ENCODE data around the gene DMKN. TPM values are rescaled to one million over a fixed set of nuclear protein-coding genes. Genes with fewer than 3 reads are reported as not detected.

Gene DMKN
- polyA plus RNA-seq, 1 experiment = 1.3 TPM

- Histone ChIP-seq H3K9me3 (ENCODE audit: control insufficient read depth, insufficient read depth, low read length) (no peaks in the 10 kb centered on the region), H3K27me3 (ENCODE audit: control insufficient read depth, insufficient read depth, low read length) (no peaks in the 10 kb centered on the region), H3K27ac (ENCODE audit: low read depth, low read length) (no peak overlapping the region), H3K4me3 (ENCODE audit: low read depth, low read length) (no peak overlapping the region)
- no peak for DNase-seq (ENCODE audit: low read depth, low spot score)
- ChIA-PET POLR2A (no interaction called here), CTCF (no interaction called here)
- TF ChIP-seq, protein P1, sequence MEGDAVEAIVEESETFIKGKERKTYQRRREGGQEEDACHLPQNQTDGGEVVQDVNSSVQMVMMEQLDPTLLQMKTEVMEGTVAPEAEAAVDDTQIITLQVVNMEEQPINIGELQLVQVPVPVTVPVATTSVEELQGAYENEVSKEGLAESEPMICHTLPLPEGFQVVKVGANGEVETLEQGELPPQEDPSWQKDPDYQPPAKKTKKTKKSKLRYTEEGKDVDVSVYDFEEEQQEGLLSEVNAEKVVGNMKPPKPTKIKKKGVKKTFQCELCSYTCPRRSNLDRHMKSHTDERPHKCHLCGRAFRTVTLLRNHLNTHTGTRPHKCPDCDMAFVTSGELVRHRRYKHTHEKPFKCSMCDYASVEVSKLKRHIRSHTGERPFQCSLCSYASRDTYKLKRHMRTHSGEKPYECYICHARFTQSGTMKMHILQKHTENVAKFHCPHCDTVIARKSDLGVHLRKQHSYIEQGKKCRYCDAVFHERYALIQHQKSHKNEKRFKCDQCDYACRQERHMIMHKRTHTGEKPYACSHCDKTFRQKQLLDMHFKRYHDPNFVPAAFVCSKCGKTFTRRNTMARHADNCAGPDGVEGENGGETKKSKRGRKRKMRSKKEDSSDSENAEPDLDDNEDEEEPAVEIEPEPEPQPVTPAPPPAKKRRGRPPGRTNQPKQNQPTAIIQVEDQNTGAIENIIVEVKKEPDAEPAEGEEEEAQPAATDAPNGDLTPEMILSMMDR (IDR thresholded peaks at IDR 0.05; ENCODE audit: low read depth, low read length) = no peak
These were observed 52.4 kb downstream of the DMKN start for GRCh38 chr19:35461060-35461459.

DNA sequence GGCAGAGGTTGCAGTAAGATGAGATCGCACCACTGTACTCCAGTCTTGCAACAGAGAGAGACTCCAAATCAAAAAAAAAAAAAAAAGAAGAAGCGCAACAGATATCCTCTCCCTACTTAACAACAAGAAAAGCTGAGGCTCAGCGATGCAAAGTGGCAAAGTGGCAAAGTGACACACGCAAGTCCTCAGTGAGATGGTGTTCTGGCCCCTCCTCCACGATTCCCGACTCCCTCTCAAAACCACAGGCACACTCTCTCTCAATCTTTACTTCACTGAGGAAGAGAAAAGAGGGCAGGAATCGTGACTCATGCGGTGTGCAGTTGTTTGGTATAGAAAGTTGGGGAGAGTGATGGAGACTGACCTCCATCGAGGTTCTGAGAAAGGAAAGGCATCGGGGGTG, 52.8 kb downstream of the DMKN start:
- POLR2A ChIA-PET = interaction anchor here (0.6 kb wide), 1 partner anchor 180 kb away, joined by 3 read pairs; no protein-coding TSS in a partner anchor
- no peak for DNase-seq (ENCODE audit: low read depth, low spot score)
- TF ChIP-seq, protein P1 (IDR thresholded peaks at IDR 0.05; ENCODE audit: low read depth, low read length) = no peak
- H3K9me3 ChIP-seq (ENCODE audit: control insufficient read depth, insufficient read depth, low read length) = no peaks in the 10 kb centered on the region
- CTCF ChIA-PET = no interaction called here
- H3K4me3 ChIP-seq (ENCODE audit: low read depth, low read length) = no peak overlapping the region
- H3K27ac ChIP-seq (ENCODE audit: low read depth, low read length) = no peak overlapping the region
- no peaks in the 10 kb centered on the region for H3K27me3 ChIP-seq (ENCODE audit: control insufficient read depth, insufficient read depth, low read length)

DNA sequence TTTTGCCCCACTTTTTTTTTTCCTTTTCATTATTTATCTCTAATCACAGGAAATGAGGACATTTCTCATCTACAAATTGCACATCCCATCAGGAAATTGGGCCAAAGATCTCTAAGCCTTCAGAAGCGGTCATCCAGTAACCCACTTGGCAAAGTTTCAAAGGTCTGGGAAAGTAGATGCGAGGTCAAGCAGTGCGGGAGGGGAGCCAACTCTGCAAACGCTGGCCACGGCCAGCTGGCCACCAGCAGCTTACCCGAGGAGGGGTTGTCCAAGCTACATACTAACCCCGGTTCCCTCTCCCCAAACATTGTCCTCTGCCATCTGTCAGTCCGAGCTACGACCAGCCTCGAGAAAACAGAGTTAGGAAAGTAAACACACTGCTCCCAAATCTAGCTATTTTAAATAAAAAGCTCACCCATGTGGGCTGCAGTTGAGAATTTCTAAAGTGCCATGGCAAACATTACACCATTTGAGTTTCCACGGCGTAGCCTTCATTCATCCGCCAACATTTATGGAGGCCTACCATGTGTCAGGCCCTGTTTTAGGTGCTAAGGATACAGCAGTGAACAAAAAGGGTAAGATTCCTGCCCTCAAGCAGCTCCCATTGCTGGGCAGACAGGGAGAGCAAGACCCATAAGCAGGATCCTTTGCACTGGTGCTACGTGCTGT, 53.9 kb downstream of the DMKN start:
- DNase-seq (ENCODE audit: low read depth, low spot score) = no peak
- Histone ChIP-seq H3K27ac (ENCODE audit: low read depth, low read length) (no peak overlapping the region), H3K27me3 (ENCODE audit: control insufficient read depth, insufficient read depth, low read length) (no peaks in the 10 kb centered on the region), H3K9me3 (ENCODE audit: control insufficient read depth, insufficient read depth, low read length) (no peaks in the 10 kb centered on the region), H3K4me3 (ENCODE audit: low read depth, low read length) (no peak overlapping the region)
- TF ChIP-seq, protein P1 (IDR thresholded peaks at IDR 0.05; ENCODE audit: low read depth, low read length) = no peak
- ChIA-PET POLR2A (no interaction called here), CTCF (interaction anchor here (1.3 kb wide), 1 partner anchor 35 kb away, joined by 3 read pairs; no protein-coding TSS in a partner anchor)

DNA sequence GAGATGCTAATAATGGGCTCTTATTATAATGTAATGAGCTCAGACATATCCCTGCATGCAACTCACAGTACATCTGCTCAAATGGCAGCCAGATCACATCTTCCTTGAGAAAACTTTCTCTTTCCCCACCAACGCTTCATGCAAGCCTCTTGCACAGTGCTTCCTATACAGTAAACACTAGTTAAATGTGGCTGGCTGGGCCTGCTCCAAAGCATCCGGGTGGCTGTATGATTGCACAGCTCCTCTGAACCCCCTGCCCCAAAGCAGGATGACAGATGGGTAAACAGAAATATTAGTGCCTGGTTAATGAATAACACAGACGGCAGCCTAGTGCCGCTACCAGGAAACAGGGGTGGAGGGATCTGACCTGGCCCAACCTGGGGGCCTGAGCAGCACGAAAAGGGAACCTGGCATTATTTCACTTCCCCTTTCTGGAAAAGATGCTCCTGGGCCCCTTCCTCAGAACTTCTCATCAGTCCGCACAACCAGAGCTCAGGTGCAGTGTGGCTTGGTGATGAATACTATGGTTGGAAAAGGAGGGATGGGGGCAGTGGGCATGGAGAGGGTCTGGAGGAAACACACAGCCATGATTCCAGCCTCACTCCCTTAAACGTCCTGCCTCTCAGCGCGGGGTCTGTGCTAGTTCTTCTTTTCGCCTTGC, 54.6 kb downstream of the DMKN start:
- TF ChIP-seq, protein P1 (IDR thresholded peaks at IDR 0.05; ENCODE audit: low read depth, low read length) = no peak
- H3K9me3 ChIP-seq (ENCODE audit: control insufficient read depth, insufficient read depth, low read length) = no peaks in the 10 kb centered on the region
- no peaks in the 10 kb centered on the region for H3K27me3 ChIP-seq (ENCODE audit: control insufficient read depth, insufficient read depth, low read length)
- ChIA-PET CTCF (interaction anchor here (1.3 kb wide), 1 partner anchor 36 kb away, joined by 3 read pairs; no protein-coding TSS in a partner anchor), POLR2A (no interaction called here)
- no peak overlapping the region for H3K4me3 ChIP-seq (ENCODE audit: low read depth, low read length)
- DNase-seq (ENCODE audit: low read depth, low spot score) = no peak
- no peak overlapping the region for H3K27ac ChIP-seq (ENCODE audit: low read depth, low read length)

DNA sequence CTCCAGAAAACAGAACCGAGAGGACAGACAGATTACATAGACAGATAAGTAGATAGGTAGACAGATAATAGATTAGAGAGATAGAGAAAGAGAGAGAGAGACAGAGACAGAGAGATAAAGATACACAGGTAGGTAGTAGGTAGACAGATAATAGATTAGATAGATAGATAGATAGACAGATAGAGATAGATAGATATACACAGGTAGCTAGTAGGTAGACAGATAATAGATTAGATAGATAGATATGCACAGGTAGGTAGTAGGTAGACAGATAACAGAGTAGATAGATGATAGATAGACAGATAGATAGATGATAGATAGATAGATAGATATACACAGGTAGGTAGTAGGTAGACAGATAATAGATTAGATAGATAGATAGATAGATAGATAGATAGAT, 55.3 kb downstream of the DMKN start:
- CTCF ChIA-PET = interaction anchor here (1.3 kb wide), 1 partner anchor 37 kb away, joined by 3 read pairs; no protein-coding TSS in a partner anchor
- DNase-seq (ENCODE audit: low read depth, low spot score) = no peak
- Histone ChIP-seq H3K27me3 (ENCODE audit: control insufficient read depth, insufficient read depth, low read length) (no peaks in the 10 kb centered on the region), H3K4me3 (ENCODE audit: low read depth, low read length) (no peak overlapping the region), H3K27ac (ENCODE audit: low read depth, low read length) (no peak overlapping the region), H3K9me3 (ENCODE audit: control insufficient read depth, insufficient read depth, low read length) (no peaks in the 10 kb centered on the region)
- POLR2A ChIA-PET = no interaction called here
- TF ChIP-seq, protein P1 (IDR thresholded peaks at IDR 0.05; ENCODE audit: low read depth, low read length) = no peak
